A673 (cell line): Measurements from ENCODE around the gene MAGI1.

Source experiments
- EZH2 ChIP-seq: fragments of 200-600 bp; sonication (generic); IDR thresholded peaks from 2 replicates; pipeline ENCODE4 v1.6.1; 2017; ENCODE audit warnings: borderline replicate concordance, low read depth, mild to moderate bottlenecking, mixed read lengths, antibody characterized with exemption, low read length; ENCODE audit not compliant: poor library complexity, severe bottlenecking
- TF ChIP-seq, protein P1 (sequence below): fragments of 300-800, 200-600 bp; sonication (generic); conservative IDR thresholded peaks from 2 replicates; pipeline ENCODE4 v1.5.1; 2017; ENCODE audit warnings: low read depth, mild to moderate bottlenecking, antibody characterized with exemption, low read length, moderate library complexity, mixed read lengths

DNA sequence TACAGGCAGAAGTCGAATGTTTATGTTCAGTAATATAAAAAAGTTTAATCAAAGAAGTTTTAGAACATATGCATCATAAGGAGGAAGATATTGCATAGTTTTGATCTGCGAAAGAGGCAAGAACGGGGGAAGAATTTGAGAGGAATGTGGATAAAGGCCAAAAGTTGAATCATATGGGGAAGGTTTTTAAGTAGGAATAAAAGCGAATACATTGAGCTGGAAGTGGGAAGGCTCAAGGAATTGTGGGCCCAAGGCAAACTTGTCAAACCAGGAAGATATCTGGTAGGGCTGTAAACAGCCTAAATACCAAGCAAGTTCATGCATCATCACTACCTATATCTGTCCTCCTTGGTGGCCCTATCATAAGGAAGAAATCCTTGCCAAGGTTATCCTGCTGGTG lies 186.9 kb downstream of the MAGI1 start:
- TF ChIP-seq, protein P1, sequence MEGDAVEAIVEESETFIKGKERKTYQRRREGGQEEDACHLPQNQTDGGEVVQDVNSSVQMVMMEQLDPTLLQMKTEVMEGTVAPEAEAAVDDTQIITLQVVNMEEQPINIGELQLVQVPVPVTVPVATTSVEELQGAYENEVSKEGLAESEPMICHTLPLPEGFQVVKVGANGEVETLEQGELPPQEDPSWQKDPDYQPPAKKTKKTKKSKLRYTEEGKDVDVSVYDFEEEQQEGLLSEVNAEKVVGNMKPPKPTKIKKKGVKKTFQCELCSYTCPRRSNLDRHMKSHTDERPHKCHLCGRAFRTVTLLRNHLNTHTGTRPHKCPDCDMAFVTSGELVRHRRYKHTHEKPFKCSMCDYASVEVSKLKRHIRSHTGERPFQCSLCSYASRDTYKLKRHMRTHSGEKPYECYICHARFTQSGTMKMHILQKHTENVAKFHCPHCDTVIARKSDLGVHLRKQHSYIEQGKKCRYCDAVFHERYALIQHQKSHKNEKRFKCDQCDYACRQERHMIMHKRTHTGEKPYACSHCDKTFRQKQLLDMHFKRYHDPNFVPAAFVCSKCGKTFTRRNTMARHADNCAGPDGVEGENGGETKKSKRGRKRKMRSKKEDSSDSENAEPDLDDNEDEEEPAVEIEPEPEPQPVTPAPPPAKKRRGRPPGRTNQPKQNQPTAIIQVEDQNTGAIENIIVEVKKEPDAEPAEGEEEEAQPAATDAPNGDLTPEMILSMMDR, result no peak
- TF ChIP-seq EZH2, result no peak
